Measurements from ENCODE around the gene BTBD1. TPM values are rescaled to one million over a fixed set of nuclear protein-coding genes. Genes with fewer than 3 reads are reported as not detected.

The BTBD1 gene
- total RNA-seq, 1 experiment from 2014 or later = 80.0 TPM

DNA sequence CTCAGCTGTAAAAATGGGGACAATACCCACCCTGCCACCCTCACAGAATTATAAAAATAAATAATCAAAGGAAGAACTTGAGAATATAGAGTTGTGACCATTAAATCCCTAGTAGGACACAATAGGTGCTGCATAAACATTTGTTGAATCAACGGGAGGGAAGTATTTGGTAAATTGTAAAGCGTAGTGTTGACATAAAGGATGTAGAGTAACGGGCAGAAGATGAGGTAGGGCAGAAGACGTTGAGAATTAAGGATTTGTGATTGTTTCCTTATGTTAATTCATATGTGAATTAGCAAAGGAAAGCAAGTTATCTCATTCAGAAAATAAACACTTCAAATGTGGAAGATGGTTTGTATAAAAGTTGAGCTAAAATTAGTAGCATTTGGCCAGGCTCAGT, 73.9 kb downstream of the BTBD1 start:
- ChIA-PET RAD21 (ENCODE audit: low non-redundant PET in 1 of 2, low total read pairs in 2 of 2, uncharacterized antibody in 2 of 2, unreplicated experiment in 2 of 2) (no interaction called here), POLR2A (no interaction called here), CTCF (interaction anchor here (1.1 kb wide), 2 partner anchors 18 to 143 kb away, joined by 3 to 4 read pairs; partner anchors contain the start of gene C15orf40)
- no peak overlapping the region for H3K4me3 ChIP-seq (replicated peaks in 1 of 2; ENCODE audit: low read depth in 1 of 2, low read length in 2 of 2)
- ATAC-seq = no peak
- H3K9me3 ChIP-seq (ENCODE audit: control insufficient read depth in 1 of 2, insufficient read depth in 1 of 2, low read depth in 1 of 2, low read length in 2 of 2) = no peaks in the 10 kb centered on the region
- H3K4me1 ChIP-seq (ENCODE audit: control insufficient read depth in 1 of 2, insufficient read depth in 2 of 2, low read length in 2 of 2) = no peaks in the 10 kb centered on the region
- no peaks in the 10 kb centered on the region for H4K20me1 ChIP-seq (ENCODE audit: insufficient read depth)
- no peaks in the 10 kb centered on the region for H3K9me2 ChIP-seq (ENCODE audit: insufficient read depth)
- no peak overlapping the region for H3K4me2 ChIP-seq (ENCODE audit: low read length)
- H3K27ac ChIP-seq (ENCODE audit: low read depth, low read length) = no peak overlapping the region
- TF ChIP-seq SP1 (IDR thresholded peaks at IDR 0.05; ENCODE audit: low read depth) = no peak
- no peak overlapping the region for H3K9ac ChIP-seq (ENCODE audit: low read length)
- no TSS peak for BruUV-seq (replicated peaks)
- intact Hi-C loops (cut with micrococcal nuclease) = no loop called here
- H3K79me2 ChIP-seq (ENCODE audit: insufficient read depth, low read length) = peaks cover 3% of the 10 kb centered on the region; the same call in 1 of the 2 replicates
- H3K36me3 ChIP-seq (ENCODE audit: control insufficient read depth in 1 of 2, insufficient read depth in 2 of 2, low read length in 2 of 2) = peaks cover 7 to 17% of the 10 kb centered on the region in 2 experiments; a peak in 2 of 4 replicates
- H3K27me3 ChIP-seq (ENCODE audit: insufficient read depth, low read length) = no peaks in the 10 kb centered on the region
- DNase-seq (ENCODE audit: low read depth, low spot score) = no peak
- no peak overlapping the region for H2AFZ ChIP-seq (ENCODE audit: low read depth, low read length, poor library complexity, severe bottlenecking)

DNA sequence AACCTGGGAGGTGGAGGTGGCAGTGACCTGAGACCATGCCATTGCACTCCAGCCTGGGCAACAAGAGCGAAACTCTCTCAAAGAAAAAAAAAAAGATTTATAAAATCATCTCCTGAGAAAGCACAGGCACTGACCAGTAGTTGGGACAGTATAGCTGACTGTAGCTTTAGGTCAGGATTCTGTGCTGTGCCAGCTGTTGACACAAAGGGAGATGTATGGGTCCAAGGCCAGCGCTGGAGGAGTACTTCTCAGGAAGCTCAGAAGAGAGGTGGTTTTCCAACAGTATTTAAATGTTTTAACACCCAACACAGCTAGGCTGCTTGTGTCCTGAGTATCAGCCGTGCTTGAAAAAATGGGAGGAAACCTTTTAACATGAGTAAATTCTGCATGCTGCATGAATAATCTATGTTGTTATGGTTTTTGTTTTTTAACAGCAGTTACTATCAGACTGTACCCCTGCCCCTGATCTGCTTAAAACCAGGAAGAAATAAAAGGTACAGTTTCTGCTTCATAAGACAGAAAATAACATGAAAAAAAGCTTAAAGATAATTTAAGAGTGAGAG, 74.5 kb downstream of the BTBD1 start:
- no peak for ATAC-seq
- POLR2A ChIA-PET = interaction anchor here (0.7 kb wide), 1 partner anchor 204 kb away, joined by 4 read pairs; no protein-coding TSS in a partner anchor
- Histone ChIP-seq H3K36me3 (ENCODE audit: control insufficient read depth in 1 of 2, insufficient read depth in 2 of 2, low read length in 2 of 2) (peaks cover 7 to 17% of the 10 kb centered on the region in 2 experiments; a peak in 2 of 4 replicates), H3K4me2 (ENCODE audit: low read length) (no peak overlapping the region), H3K79me2 (ENCODE audit: insufficient read depth, low read length) (peaks cover 9% of the 10 kb centered on the region), H4K20me1 (ENCODE audit: insufficient read depth) (no peaks in the 10 kb centered on the region), H3K27ac (ENCODE audit: low read depth, low read length) (no peak overlapping the region), H2AFZ (ENCODE audit: low read depth, low read length, poor library complexity, severe bottlenecking) (no peak overlapping the region), H3K4me1 (ENCODE audit: control insufficient read depth in 1 of 2, insufficient read depth in 2 of 2, low read length in 2 of 2) (0 out of 4 replicates have a peak, but pooled peaks cover 0 to under 1% of the 10 kb centered on the region in 2 experiments), H3K9me2 (ENCODE audit: insufficient read depth) (no peaks in the 10 kb centered on the region), H3K9me3 (ENCODE audit: control insufficient read depth in 1 of 2, insufficient read depth in 1 of 2, low read depth in 1 of 2, low read length in 2 of 2) (no peaks in the 10 kb centered on the region), H3K4me3 (replicated peaks in 1 of 2; ENCODE audit: low read depth in 1 of 2, low read length in 2 of 2) (no peak overlapping the region), H3K9ac (ENCODE audit: low read length) (no peak overlapping the region), H3K27me3 (ENCODE audit: insufficient read depth, low read length) (no peaks in the 10 kb centered on the region)
- CTCF ChIA-PET = interaction anchor here (1.1 kb wide), 2 partner anchors 19 to 143 kb away, joined by 3 to 4 read pairs; partner anchors contain the start of gene C15orf40
- TF ChIP-seq ZNF274 (IDR thresholded peaks at IDR 0.05; ENCODE audit: low read depth, low read length) = no peak
- no peak for TF ChIP-seq CBX3 (IDR thresholded peaks at IDR 0.05; ENCODE audit: low read depth)
- TF ChIP-seq, protein P1, sequence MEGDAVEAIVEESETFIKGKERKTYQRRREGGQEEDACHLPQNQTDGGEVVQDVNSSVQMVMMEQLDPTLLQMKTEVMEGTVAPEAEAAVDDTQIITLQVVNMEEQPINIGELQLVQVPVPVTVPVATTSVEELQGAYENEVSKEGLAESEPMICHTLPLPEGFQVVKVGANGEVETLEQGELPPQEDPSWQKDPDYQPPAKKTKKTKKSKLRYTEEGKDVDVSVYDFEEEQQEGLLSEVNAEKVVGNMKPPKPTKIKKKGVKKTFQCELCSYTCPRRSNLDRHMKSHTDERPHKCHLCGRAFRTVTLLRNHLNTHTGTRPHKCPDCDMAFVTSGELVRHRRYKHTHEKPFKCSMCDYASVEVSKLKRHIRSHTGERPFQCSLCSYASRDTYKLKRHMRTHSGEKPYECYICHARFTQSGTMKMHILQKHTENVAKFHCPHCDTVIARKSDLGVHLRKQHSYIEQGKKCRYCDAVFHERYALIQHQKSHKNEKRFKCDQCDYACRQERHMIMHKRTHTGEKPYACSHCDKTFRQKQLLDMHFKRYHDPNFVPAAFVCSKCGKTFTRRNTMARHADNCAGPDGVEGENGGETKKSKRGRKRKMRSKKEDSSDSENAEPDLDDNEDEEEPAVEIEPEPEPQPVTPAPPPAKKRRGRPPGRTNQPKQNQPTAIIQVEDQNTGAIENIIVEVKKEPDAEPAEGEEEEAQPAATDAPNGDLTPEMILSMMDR (IDR thresholded peaks at IDR 0.05 in 2 of 3, conservative IDR thresholded peaks at IDR 0.05 in 1 of 3; ENCODE audit: borderline replicate concordance in 1 of 3, insufficient read depth in 1 of 3, low read depth in 2 of 3, low read length in 2 of 3) = no peak
- RAD21 ChIA-PET (ENCODE audit: low non-redundant PET in 1 of 2, low total read pairs in 2 of 2, uncharacterized antibody in 2 of 2, unreplicated experiment in 2 of 2) = no interaction called here
- intact Hi-C loops (cut with micrococcal nuclease) = no loop called here
- no TSS peak for BruUV-seq (replicated peaks)
- no peak for DNase-seq (ENCODE audit: low read depth, low spot score)

All from HCT116 (cell line).